ENCODE results near the gene BDH2. TPM values are rescaled to one million over a fixed set of nuclear protein-coding genes. Genes with fewer than 3 reads are reported as not detected.

The BDH2 gene
- 10 to 100 TPM; 32.3 to 70.6 (median 47.2) TPM for total RNA-seq
- long read RNA-seq, transcript BDH2-201 (10 exons, 1,126 nt): major isoform, 19 of 27 reads
- long read RNA-seq, partial matches to known transcripts: 2 of 27 reads
- long read RNA-seq, other reads (novel, unspliced or antisense): 5 of 27 reads

GRCh38 chr4:103099691-103100392, at the start of gene BDH2:
BDH2 (minus strand) TSS chr4:103099834; CDS start chr4:103096254, 3,580 bp downstream.
- WGBS (ENCODE audit: insufficient coverage, low coverage, low lambda C conversion rate, missing lambda C conversion rate): 6% methylated on average over 11 of the region's 11 CpGs
- DNase-seq: peak in 1 of 3 donors; percentile 64
- peak within 1 kb of the TSS; percentile 18 to 55 (median 54) for H3K4me3 ChIP-seq
- peaks cover 0 to 41% (median 15%) of the 10 kb centered on the region in 4 donors for H3K4me1 ChIP-seq
- intact Hi-C loops (cut with DNase I): no loop called here
- H3K36me3 ChIP-seq: no peaks in the 10 kb centered on the region
- H3K27me3 ChIP-seq: no peaks in the 10 kb centered on the region
- TF ChIP-seq POLR2A (IDR thresholded peaks at IDR 0.05): no peak
- TF ChIP-seq CTCF (IDR thresholded peaks at IDR 0.05): peak; percentile 73 to 91 (median 78)
- H3K9me3 ChIP-seq: no peaks in the 10 kb centered on the region
- H3K27ac ChIP-seq: peak within 1 kb of the TSS; percentile 47 to 74 (median 64)
- peak; percentile 86 to 92 (median 90) for ATAC-seq

GRCh38 chr4:103144926-103145325, 45.3 kb upstream of the BDH2 start:
- TF ChIP-seq CTCF (IDR thresholded peaks at IDR 0.05) (no peak), POLR2A (IDR thresholded peaks at IDR 0.05) (no peak)
- DNase-seq (no peak), ATAC-seq (no peak)
- WGBS (ENCODE audit: insufficient coverage, low coverage, low lambda C conversion rate, missing lambda C conversion rate): 90% methylated on average over 4 of the region's 4 CpGs
- intact Hi-C loops (cut with DNase I): no loop called here
- Histone ChIP-seq H3K4me1 (no peaks in the 10 kb centered on the region), H3K4me3 (no peak overlapping the region), H3K27me3 (no peaks in the 10 kb centered on the region), H3K9me3 (no peaks in the 10 kb centered on the region), H3K27ac (no peak overlapping the region), H3K36me3 (no peaks in the 10 kb centered on the region)

DNA sequence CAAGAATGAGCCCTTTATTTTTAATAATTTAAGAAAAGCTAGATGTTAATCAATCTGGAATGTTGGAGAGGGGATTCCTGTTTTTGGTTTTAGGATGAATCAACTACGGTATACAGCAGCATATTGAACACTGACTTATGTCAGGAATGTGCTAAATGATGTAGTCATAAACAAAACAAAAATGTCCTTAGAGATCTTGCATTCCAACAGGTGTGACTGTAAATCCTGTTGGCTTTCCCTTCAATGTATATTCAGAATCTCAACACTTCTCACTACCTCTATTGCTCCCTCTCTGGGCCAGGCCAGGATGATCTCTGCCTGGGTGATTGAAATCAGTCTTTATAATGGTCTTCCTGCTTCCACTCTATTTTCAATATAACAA, 37.8 kb upstream of the BDH2 start:
- no peak for DNase-seq
- Histone ChIP-seq H3K27ac (no peak overlapping the region), H3K9me3 (no peaks in the 10 kb centered on the region), H3K27me3 (no peaks in the 10 kb centered on the region), H3K4me1 (no peaks in the 10 kb centered on the region), H3K36me3 (no peaks in the 10 kb centered on the region), H3K4me3 (no peak overlapping the region)
- 91% methylated on average over 1 of the region's 1 CpG for WGBS (ENCODE audit: insufficient coverage, low coverage, low lambda C conversion rate, missing lambda C conversion rate)
- intact Hi-C loops (cut with DNase I): no loop called here
- TF ChIP-seq POLR2A (IDR thresholded peaks at IDR 0.05) (no peak), CTCF (IDR thresholded peaks at IDR 0.05) (no peak)
- ATAC-seq: no peak

- WGBS (ENCODE audit: insufficient coverage, low coverage, low lambda C conversion rate, missing lambda C conversion rate): 92% methylated on average over 1 of the region's 1 CpG
- Histone ChIP-seq H3K4me3 (no peak overlapping the region), H3K4me1 (no peaks in the 10 kb centered on the region), H3K27ac (no peak overlapping the region), H3K27me3 (no peaks in the 10 kb centered on the region), H3K36me3 (no peaks in the 10 kb centered on the region), H3K9me3 (no peaks in the 10 kb centered on the region)
- TF ChIP-seq CTCF (IDR thresholded peaks at IDR 0.05) (no peak), POLR2A (IDR thresholded peaks at IDR 0.05) (no peak)
- intact Hi-C loops (cut with DNase I): no loop called here
- no peak for DNase-seq
- ATAC-seq: no peak
These were observed 37.2 kb upstream of the BDH2 start for GRCh38 chr4:103136671-103137445.
